AG04450 (cell line): Measurements from ENCODE around the gene ZNF184. TPM values are rescaled to one million over a fixed set of nuclear protein-coding genes. Genes with fewer than 3 reads are reported as not detected.

Experiments used
- CTCF ChIA-PET: fragments of 300-600, 350-600 bp; formaldehyde crosslinking; extraction: SDS; loops from one replicate; lab custom pipeline; 2022; ENCODE audit warnings: antibody characterized with exemption, inconsistent platforms; lab: Charles Lee
- POLR2A ChIA-PET: fragments of 350-600 bp; formaldehyde crosslinking; extraction: SDS; loops from one replicate; lab custom pipeline; 2021; ENCODE audit warnings: antibody characterized with exemption, inconsistent platforms; lab: Yijun Ruan, JAX
- DNase-seq: peaks from one replicate; pipeline ENCODE4 v3.0.0-alpha.2; 2011; ENCODE audit warnings: low read depth, low spot score
- H3K27ac ChIP-seq: one replicate; pipeline ENCODE4 v1.5.1; 2012; ENCODE audit warnings: low read depth, low read length, control low read depth
- H3K27me3 ChIP-seq: one replicate; pipeline ENCODE4 v1.6.0; 2012; ENCODE audit warnings: low read length; ENCODE audit not compliant: control insufficient read depth, insufficient read depth
- H3K4me3 ChIP-seq: 2 replicates; pipeline ENCODE4 v1.5.1; 2011; ENCODE audit warnings: mild to moderate bottlenecking, low read depth, low read length, control low read depth
- H3K9me3 ChIP-seq: 2 replicates; pipeline ENCODE4 v1.5.1; 2012; ENCODE audit warnings: low read length; ENCODE audit not compliant: control insufficient read depth, insufficient read depth
- CTCF ChIP-seq: IDR thresholded peaks from 2 replicates; pipeline ENCODE4 v1.5.1; 2011; ENCODE audit warnings: low read depth, low read length, control low read depth, inconsistent platforms
- polyA minus RNA-seq: library from RNA; depleted of rRNA, polyadenylated mRNA; stranded (reverse); fragments of >200 nt; gene quantifications from 2 replicates; pipeline ENCODE4 v1.2.3, GENCODE V29; 2011; rRNA and poly(A)+ RNA removed
- polyA plus RNA-seq: library from polyadenylated mRNA; depleted of rRNA; stranded (reverse); fragments of >200 nt; gene quantifications from 2 replicates; pipeline ENCODE4 v1.2.3, GENCODE V29; 2011; rRNA removed

The ZNF184 gene
- polyA plus RNA-seq (6.4 and 9.9 TPM in 2 replicates), polyA minus RNA-seq (5.1 and 10.0 TPM in 2 replicates)

- ChIA-PET POLR2A (interaction anchor here (0.7 to 1.6 kb wide), 7 partner anchors 23 to 420 kb away, joined by 3 to 7 read pairs (median 4); a partner anchor contains a TSS), CTCF (interaction anchor here (0.7 to 2.2 kb wide), 4 partner anchors 8 to 299 kb away, joined by 3 to 8 read pairs (median 4); no protein-coding TSS in a partner anchor)
- TF ChIP-seq CTCF, result 0 out of 2 replicates have a peak, but pooled peaks have one; percentile 2
- Histone ChIP-seq H3K27me3 (no peaks in the 10 kb centered on the region), H3K27ac (peak within 1 kb of the TSS; percentile 93), H3K4me3 (peak within 1 kb of the TSS; percentile 87), H3K9me3 (no peaks in the 10 kb centered on the region; the same call in 1 of the 2 replicates)
- DNase-seq, result peak; percentile 93
Observed at GRCh38 chr6:27472617-27473400, at the start of gene ZNF184. Gene ZNF184, minus strand, starts transcription at chr6:27473105. Its CDS starts 811 bp downstream, at chr6:27472294.

- ChIA-PET CTCF (interaction anchor here (0.5 to 2.7 kb wide), 32 partner anchors 9 to 1391 kb away, joined by 3 to 36 read pairs (median 4); no protein-coding TSS in a partner anchor), POLR2A (interaction anchor here (1.4 kb wide), 1 partner anchor 46 kb away, joined by 4 read pairs; the partner anchor contains the start of gene ZNF184)
- Histone ChIP-seq H3K9me3 (no peaks in the 10 kb centered on the region; the same call in 1 of the 2 replicates), H3K27me3 (peaks cover 11% of the 10 kb centered on the region), H3K27ac (peak overlapping the region; percentile 77), H3K4me3 (peak overlapping the region; percentile 93)
- peak; percentile 79 for TF ChIP-seq CTCF
- peak; percentile 79 for DNase-seq
Observed at GRCh38 chr6:27518881-27519795, 46.2 kb upstream of the ZNF184 start.

GRCh38 chr6:27517928-27518787 is 45.3 kb upstream of the ZNF184 start:
- no peaks in the 10 kb centered on the region; the same call in 1 of the 2 replicates for H3K9me3 ChIP-seq
- H3K27ac ChIP-seq, result no peak overlapping the region
- DNase-seq, result no peak
- ChIA-PET POLR2A (interaction anchor here (0.6 to 1.4 kb wide), 2 partner anchors 45 kb away, joined by 3 to 4 read pairs; partner anchors contain the start of gene ZNF184), CTCF (interaction anchor here (0.6 to 2.7 kb wide), 27 partner anchors 8 to 379 kb away, joined by 3 to 36 read pairs (median 4); no protein-coding TSS in a partner anchor)
- peaks cover 11% of the 10 kb centered on the region for H3K27me3 ChIP-seq
- TF ChIP-seq CTCF, result no peak
- H3K4me3 ChIP-seq, result peak overlapping the region; percentile 93

- DNase-seq, result no peak
- no peak overlapping the region for H3K4me3 ChIP-seq
- POLR2A ChIA-PET, result no interaction called here
- H3K27ac ChIP-seq, result no peak overlapping the region
- CTCF ChIA-PET, result interaction anchor here (0.7 to 1.4 kb wide), 2 partner anchors 183 to 235 kb away, joined by 3 to 4 read pairs; no protein-coding TSS in a partner anchor
- H3K9me3 ChIP-seq, result no peaks in the 10 kb centered on the region; the same call in 1 of the 2 replicates
- no peak for TF ChIP-seq CTCF
- peaks cover 9% of the 10 kb centered on the region for H3K27me3 ChIP-seq
Observed at GRCh38 chr6:27517238-27517637, 44.3 kb upstream of the ZNF184 start.
